ENCODE measurements around the gene SLC66A3. TPM values are rescaled to one million over a fixed set of nuclear protein-coding genes. Genes with fewer than 3 reads are reported as not detected.

The SLC66A3 gene
- total RNA-seq, 1 experiment from 2014 or later = 12.5 TPM

GRCh38 chr2:11147263-11147662, 8.0 kb upstream of the SLC66A3 start (continued):
- TF ChIP-seq ZBTB43 (CRISPR knock-in tag; IDR thresholded peaks at IDR 0.05) = no peak
- TF ChIP-seq AFF4 (CRISPR knock-in tag; IDR thresholded peaks at IDR 0.05; ENCODE audit: borderline replicate concordance) = no peak
- no peak for TF ChIP-seq STAT6 (CRISPR knock-in tag; conservative IDR thresholded peaks at IDR 0.05; ENCODE audit: low read depth)
- TF ChIP-seq ZNF423 (CRISPR knock-in tag; IDR thresholded peaks at IDR 0.05) = no peak
- no peak for TF ChIP-seq CREM (CRISPR knock-in tag; IDR thresholded peaks at IDR 0.05)
- no peak for TF ChIP-seq ERG (CRISPR knock-in tag; IDR thresholded peaks at IDR 0.05)
- TF ChIP-seq IRF2 (CRISPR knock-in tag; IDR thresholded peaks at IDR 0.05; ENCODE audit: borderline replicate concordance, low read depth) = no peak
- no peak for TF ChIP-seq GRHL2 (CRISPR knock-in tag; IDR thresholded peaks at IDR 0.05; ENCODE audit: insufficient replicate concordance, severe bottlenecking)
- no peak for TF ChIP-seq NR3C1 (CRISPR knock-in tag; conservative IDR thresholded peaks at IDR 0.05; ENCODE audit: low read depth)

- H3K9me3 Mint-ChIP-seq = peaks cover 2% of the 10 kb centered on the region; the same call in 1 of the 2 replicates
- H3K27me3 Mint-ChIP-seq (ENCODE audit: low read depth) = peaks cover 40% of the 10 kb centered on the region
- H3K36me3 Mint-ChIP-seq = no peaks in the 10 kb centered on the region
- ChIA-PET CTCF (interaction anchor here (0.6 to 4.7 kb wide), 4 partner anchors 20 to 294 kb away, joined by 3 to 54 read pairs (median 3); a partner anchor contains a TSS), POLR2A (no interaction called here)
- H3K4me3 Mint-ChIP-seq = no peak overlapping the region
- ATAC-seq (no peak), DNase-seq (ENCODE audit: low spot score) (no peak)
- H3K27ac Mint-ChIP-seq = no peak overlapping the region
- peaks cover 9% of the 10 kb centered on the region for H3K4me1 Mint-ChIP-seq
- no peak for TF ChIP-seq NFATC4 (CRISPR knock-in tag; IDR thresholded peaks at IDR 0.05)
- TF ChIP-seq NFE2L1 (CRISPR knock-in tag; IDR thresholded peaks at IDR 0.05) = no peak
- TF ChIP-seq ZNF232 (CRISPR knock-in tag; IDR thresholded peaks at IDR 0.05) = no peak
- no peak for TF ChIP-seq ZSCAN18 (CRISPR knock-in tag; IDR thresholded peaks at IDR 0.05)
- TF ChIP-seq ZNF138 (CRISPR knock-in tag; conservative IDR thresholded peaks at IDR 0.05) = no peak
- TF ChIP-seq ERG (CRISPR knock-in tag; IDR thresholded peaks at IDR 0.05) = no peak
- no peak for TF ChIP-seq MXD4 (CRISPR knock-in tag; IDR thresholded peaks at IDR 0.05; ENCODE audit: borderline replicate concordance)
- TF ChIP-seq ZMAT4 (CRISPR knock-in tag; IDR thresholded peaks at IDR 0.05) = no peak
- TF ChIP-seq IRF2 (CRISPR knock-in tag; IDR thresholded peaks at IDR 0.05; ENCODE audit: borderline replicate concordance, low read depth) = no peak
- TF ChIP-seq OVOL2 (CRISPR knock-in tag; IDR thresholded peaks at IDR 0.05; ENCODE audit: borderline replicate concordance) = no peak
- TF ChIP-seq ATF3 (CRISPR knock-in tag; conservative IDR thresholded peaks at IDR 0.05) = no peak
- TF ChIP-seq CREB1 (CRISPR knock-in tag; IDR thresholded peaks at IDR 0.05) = no peak
- TF ChIP-seq MLX (CRISPR knock-in tag; IDR thresholded peaks at IDR 0.05) = no peak
- no peak for TF ChIP-seq MYBL2 (CRISPR knock-in tag; IDR thresholded peaks at IDR 0.05)
- no peak for TF ChIP-seq ZBTB21 (CRISPR knock-in tag; IDR thresholded peaks at IDR 0.05; ENCODE audit: borderline replicate concordance)
Observed at GRCh38 chr2:11152591-11152990, 2.7 kb upstream of the SLC66A3 start.
